Hepatic stellate cell (primary cell): Measurements from ENCODE around the gene SETDB1.

Experiments used
- DNase-seq: peaks from one replicate; pipeline ENCODE4 v3.0.0; 2011; ENCODE audit warnings: low spot score

The SETDB1 gene

DNA sequence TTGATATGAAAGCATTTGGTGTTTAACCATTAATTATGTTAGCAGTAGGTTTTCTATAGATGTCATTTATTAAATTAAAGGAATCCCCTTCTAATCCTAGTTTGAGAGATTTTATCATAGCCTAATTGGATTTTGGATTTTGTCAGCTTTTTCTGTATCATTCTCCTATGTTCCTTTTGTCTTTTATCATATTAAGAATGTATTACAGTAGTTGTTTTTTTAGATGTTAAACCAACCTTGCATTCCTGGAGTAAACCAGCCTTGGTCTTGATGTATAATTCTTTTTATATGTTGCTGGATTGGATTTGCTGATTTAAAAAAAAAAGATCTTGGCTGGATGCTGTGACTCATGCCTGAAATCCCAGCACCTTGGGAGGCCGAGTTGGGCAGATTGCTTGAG, 5.6 kb downstream of the SETDB1 start:
- no peak for DNase-seq

DNA sequence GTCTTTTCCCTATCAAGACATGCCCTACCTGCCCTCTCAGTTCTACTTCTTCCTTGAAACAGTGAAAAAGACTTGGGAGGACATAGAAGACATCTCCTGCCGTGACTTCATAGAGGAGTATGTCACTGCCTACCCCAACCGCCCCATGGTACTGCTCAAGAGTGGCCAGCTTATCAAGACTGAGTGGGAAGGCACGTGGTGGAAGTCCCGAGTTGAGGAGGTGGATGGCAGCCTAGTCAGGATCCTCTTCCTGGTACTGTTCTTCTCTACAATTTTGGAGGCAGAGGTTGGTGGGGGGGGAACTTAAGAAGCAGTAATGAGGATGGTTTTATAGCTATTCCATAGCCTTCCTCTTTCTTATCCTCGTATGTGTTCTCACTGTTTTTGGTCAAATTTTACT, 18.7 kb downstream of the SETDB1 start:
- DNase-seq: no peak

DNA sequence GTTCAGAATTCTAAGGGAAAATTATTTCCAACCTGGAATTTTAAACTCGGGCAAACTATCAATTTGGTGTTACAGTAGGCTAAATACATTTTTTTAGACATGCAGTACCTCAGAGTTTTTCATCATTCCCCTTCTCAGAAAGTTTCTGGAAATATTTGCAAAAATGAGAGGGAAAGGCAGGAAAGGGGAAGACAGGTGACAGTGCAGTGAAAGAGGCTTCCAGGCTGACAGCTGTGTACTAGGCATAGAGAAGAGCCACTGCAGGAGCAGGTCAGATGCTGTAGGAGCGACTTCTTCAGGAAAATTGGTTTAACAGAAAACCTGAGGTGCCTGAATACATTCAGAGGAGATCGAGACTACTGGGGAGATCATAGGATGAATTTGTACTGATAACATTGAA, 28.5 kb downstream of the SETDB1 start:
- no peak for DNase-seq

DNA sequence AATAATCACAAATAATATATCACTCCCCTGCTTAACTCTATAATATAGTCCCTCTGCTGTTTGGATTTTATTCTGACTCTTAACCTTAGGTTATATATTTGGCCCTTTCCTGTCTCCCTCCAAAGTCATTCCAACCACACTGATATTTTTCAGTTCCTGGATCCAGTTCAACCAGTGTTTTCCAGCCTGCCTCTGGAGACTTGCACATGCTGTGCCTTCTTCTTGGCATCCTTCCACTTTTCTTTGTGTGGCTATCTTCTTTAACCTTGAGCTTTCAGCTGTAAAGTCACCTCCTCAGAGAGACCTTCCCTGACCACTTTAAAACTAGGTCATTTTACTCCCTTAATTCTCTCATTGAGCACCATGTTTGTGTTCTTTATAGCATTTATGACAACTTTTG, 29.1 kb downstream of the SETDB1 start:
- DNase-seq: no peak

DNA sequence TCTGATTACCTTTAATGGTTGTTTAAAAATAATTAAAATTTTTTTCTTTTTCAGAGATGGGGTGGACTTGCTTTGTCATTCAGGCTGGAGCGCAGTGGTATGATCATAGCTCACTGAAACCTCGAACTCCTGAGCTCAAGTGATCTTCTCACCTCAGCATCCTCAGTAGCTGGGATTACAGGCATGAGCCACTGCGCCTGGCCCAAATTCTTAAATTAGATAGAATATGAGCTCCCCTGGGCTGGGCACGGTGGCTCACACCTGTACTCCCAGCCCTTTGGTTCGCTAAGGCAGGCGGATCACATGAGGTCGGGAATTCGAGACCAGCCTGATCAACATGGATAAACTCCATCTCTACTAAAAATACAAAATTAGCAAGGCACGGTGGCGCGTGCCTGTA, 31.5 kb downstream of the SETDB1 start:
- no peak for DNase-seq

DNA sequence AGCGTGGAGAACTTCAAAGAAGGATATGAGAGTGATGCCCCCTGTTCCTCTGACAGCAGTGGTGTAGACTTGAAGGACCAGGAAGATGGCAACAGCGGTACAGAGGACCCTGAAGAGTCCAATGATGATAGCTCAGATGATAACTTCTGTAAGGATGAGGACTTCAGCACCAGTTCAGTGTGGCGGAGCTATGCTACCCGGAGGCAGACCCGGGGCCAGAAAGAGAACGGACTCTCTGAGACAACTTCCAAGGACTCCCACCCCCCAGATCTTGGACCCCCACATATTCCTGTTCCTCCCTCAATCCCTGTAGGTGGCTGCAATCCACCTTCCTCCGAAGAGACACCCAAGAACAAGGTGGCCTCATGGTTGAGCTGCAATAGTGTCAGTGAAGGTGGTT, 34.5 kb downstream of the SETDB1 start:
- DNase-seq: no peak

DNA sequence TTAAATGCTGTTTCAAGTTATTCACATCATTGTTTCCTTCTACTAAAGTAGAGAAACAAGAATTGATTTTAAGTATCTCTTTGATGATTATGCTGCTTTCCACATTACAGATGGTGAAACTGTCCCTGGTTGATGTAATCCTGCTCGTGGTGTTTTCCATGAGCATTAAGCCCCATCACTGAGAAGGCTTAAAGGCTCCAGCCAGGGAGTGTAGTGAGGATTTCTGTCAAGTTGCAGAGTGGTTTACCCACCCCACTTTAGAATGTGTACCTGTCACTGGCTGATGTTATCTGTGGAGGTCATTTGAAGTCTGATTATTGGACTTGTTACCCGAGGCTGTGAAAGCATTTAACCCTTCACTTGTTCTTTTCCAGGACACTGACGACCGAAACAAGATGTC, 35.6 kb downstream of the SETDB1 start:
- no peak for DNase-seq

DNA sequence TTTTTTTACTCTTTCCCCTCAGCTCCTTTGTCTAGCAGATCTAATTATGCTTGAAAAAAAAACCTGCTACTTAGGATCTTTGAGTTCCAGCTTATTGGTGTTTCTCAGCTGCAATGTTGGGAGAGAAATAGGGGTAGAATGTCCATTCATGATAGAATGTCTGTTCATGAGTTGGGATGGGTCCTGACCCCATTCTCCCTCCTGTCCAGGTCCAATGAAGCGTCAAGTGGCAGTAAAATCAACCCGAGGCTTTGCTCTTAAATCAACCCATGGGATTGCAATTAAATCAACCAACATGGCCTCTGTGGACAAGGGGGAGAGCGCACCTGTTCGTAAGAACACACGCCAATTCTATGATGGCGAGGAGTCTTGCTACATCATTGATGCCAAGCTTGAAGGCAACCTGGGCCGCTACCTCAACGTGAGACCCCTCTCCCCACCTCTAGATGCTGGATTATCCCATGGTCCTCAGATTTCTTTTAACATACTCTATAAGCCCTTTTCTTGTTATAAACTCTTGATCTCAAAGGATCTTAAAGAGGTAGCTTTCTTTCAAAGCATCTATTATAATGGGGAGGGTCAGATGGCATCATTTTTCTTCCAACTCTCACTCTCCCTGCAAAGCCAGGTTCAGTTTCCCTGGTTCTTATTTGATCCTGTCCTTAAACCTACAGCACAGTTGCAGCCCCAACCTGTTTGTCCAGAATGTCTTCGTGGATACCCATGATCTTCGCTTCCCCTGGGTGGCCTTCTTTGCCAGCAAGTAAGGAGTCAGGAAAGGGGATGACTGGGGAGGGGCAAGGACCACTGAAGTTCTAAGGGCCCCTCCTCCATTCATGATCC, 37.4 kb downstream of the SETDB1 start:
- DNase-seq: no peak

DNA sequence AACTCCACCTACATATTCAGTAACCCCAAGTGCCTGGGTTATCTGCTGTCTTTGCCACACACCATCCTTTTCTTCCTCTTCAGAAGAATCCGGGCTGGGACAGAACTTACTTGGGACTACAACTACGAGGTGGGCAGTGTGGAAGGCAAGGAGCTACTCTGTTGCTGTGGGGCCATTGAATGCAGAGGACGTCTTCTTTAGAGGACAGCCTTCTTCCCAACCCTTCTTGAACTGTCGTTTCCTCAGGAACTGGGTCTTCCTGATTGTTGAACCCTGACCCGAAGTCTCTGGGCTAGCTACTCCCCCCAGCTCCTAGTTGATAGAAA, 38.0 kb downstream of the SETDB1 start:
- DNase-seq: no peak

DNA sequence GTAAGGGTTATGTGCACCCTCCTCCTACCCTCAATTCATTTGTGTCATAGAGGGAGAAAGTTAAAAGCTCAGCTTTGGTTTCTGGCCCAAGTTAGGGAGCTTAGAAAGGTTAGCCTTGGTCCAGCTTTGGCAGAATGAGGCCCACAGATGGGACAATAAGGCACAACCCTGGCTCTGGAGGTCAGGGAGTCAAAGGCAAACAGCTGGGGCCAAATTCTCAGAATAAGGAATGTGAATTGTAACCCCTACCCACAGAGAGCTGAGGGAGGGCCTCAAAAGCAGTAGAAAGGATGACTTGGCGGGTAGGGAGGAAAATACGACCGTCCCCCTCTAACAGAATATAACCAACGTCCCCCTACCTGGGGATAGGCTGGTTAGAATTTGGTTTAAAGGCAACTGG, 39.4 kb downstream of the SETDB1 start:
- no peak for DNase-seq

DNA sequence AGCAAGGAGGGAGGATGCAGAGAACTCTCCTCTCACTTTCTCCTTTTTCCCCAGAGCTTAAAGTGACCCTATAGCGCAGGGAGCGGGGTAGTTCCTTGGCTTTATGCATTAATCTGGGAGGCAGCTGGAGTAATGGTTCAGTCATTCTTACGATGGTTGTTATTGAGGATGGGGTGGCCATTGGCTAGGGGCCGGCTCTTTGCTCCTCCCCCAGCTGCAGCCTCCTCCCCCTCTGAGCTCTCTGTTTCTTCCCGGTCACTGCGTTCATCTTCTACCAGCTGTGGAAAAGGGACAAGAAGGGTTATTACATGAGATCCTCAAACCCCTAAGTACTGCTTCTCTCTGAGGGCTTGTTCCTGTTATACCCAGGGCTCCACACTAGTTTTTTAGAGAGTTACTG, 39.8 kb downstream of the SETDB1 start:
- no peak for DNase-seq

DNA sequence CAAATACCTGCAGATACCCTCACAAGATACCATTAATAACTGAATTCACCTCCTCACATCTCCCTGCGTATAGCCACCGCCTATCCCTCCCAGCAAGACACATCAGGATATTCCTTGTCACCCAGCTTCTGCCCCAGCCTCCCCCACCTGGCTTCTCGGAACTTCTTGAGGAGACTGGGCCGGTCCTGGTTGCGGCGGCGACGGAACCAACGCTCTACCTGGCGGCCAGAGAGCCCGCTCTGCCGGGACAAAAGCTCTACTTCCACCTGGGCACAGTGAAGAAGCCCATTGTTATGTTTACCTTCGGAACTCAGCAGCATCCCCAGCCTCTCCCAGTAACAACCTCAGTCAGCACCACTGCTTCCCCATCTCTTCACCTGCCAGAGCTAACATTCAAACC, 41.8 kb downstream of the SETDB1 start:
- no peak for DNase-seq

DNA sequence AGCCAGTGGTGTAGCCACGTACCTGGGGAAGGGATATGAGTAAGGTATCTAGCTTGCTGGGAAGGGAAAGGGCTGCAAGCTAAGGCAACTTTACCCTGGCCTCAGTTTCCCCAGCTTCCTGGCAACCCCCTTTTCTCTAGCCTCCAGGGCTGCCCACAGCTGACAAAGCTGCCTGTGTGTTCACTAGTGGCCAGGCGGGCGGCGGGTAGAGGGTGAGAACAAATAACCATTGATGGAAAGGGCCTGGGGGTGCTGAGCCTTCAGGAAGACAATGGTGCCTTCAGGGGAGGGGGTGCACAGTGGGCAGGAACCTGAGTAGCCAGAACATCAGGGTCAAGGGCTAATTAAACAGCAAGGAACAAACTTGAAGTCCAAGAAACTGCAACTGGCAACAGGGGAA, 42.3 kb downstream of the SETDB1 start:
- no peak for DNase-seq

DNA sequence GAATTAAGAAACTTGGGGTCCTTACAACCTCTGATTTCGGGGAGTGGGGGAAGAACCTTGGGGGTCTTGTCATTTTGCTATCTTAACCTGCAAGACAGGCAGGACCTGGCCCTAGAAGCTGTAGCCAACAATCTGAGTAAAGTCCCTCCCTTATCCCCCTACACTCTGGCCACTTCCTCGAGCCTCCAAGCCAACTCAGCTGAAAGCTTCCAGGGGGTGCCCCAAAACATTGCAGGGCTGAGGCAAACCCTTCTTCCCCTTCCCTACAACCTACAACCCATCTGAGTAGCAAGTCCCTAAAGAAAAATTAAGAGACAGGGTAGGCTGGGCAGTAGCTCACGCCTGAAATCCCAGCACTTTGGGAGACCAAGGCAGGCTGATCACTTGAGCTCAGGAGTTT, 43.5 kb downstream of the SETDB1 start:
- no peak for DNase-seq

DNA sequence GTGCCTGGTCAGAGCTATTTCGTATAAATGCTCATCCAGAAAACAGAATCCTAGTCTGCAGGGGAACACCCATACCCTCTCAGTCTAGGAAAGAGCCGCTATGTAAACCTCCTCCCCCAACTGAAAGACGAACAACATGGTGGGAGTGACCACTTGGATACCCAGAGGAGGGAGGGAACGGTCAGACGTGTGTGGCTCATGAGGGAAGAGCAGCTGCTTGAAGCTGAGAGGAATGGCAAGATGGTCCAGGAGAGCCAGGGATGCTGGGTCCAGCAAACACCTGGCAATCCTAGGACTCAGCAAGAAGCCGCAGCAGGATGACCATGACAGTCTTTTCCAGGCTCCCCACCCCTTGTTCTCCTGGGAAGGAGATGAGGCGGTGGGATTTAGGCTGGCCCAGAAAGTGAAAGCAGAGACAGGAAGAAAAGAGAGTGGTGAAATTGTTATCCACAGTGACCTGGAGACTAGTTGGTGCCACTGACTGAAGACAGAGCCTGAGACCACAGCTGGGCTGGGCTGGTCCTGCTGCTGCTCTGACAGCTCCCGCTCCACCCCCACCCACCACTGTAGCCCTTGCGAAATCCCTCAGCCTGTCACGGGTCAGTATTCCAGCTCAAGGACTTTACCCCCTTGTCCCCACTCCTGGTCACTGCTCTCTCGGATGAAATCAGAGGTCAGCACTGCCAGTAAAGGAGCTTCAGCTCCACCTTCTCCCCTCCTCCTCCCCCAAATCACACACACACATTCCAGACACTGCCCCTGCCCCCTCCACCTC, 44.8 kb downstream of the SETDB1 start:
- peak; percentile 73 for DNase-seq

DNA sequence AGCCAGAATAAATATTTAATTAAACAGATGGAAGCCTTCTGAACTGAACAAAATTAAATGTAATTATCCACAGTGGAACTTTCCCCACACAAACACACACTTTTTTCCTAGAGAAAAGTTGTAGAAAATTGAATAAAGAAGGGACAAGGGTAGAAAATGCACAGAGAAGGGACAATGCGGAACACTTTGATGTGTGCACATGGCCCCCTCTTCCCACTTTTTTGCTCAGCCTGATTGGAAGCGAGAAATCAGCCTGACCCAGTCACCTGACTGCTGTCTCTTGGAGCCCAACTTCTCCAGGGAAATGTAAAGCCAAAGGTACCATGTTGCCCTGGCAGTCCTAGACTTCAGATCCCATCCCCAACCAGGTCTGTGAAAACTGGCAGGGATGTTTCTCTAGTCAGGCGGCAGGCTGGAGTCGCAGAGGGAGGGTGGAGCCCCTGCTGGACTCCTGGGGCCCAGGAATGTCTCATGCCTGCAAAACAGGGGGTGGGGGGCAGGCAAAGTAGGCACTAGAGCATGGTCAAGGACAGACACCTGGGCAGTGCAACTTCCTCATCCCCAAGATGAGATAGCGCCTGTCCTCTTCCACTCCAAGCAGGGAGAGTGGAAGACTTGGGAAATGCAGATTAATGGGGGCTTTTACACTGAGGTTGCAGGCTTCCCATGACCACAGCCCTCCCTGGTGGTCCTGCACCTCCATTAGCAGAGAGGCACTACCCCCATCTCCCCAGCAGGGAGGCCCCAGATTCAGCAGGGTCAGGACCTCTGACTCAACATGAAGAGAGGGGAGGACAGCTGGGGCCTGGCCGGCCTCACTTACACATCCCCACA, 45.6 kb downstream of the SETDB1 start:
- no peak for DNase-seq

DNA sequence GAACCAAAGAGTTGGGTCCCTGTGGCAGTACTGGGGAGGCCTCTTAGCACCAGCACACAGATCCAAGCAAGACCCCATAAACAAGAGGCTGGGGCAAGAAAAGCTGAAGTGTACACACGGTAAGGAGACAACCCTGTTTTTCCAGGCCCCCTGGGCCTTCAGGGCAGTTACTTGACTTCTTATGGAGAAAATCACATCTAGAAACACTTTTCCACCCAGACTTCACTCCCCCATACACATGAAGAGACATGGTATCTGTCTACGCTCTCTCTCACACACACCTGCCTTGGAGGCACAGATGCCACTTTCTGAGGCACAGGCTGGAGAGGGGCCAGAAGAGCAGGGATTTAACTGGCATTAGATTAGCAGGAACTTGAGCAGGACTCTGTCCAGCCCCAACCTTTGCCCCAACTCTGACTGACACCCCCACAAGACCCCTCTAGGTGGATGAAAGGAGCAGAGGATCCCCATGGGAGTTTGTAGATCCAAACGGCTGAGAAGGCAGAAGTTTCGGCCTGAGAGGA, 46.3 kb downstream of the SETDB1 start:
- DNase-seq: no peak

DNA sequence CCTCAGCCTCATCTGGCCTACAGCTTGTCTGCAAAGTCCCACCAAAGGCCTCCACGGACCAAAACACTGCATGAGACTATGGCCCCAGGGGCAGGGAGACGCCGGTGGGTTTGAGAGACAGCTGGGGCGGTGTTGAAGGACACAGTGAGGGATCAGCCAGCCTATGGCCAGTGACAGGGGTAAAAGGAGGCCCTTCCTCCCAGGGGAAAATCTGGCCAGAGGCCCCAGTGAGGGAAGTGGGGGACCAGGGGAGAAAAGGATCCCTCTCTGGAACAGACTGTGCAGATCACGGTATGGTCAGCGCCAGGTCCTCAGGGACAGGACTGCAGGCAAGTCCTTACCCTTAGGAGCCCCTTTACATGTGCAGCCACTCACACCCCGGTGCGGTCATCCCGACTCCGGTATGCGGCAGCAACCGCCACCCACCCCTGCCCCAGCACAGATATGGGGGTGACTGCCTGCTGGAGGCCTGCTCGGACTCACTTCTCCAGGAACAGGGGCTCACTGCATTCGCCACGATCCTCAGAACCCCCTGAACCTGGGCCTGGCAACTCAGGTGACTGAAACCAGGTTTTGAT, 47.2 kb downstream of the SETDB1 start:
- peak; percentile 44 for DNase-seq

DNA sequence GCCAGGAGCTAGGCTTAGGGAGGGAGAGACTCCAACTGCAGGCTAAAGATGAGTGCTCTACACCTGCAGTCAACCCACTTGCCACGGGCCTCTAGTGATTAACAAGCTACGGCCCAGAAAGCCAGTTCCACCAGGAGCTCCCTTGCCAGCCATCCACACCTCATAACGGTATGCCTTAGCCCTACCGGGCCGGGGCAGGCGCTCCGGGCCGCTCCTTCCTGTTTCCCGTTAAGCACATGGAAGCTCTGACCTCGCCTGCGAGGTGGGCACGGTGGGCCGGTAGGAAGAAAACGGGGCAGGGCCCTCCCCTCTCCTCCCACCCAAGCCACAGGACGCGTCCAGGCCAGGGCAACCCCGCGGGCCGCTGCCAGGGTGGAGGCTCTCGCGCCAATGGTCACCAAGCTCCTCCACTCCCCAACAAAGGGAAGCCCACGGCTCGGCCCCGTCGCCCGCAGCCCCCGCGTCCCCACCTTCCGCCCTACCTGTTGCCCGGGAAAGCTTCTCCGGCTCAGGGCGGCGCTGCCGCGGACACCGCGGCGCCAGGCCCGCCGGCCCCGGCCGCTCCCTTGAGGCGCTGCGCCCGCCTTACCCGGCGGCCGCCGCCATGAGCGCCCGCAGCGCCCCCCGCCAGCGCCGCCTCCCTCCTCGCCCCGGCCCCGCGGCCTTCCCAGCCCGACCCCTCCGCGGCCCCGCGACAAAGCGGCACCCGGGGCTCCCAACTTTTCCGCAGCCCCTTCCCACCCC, 47.8 kb downstream of the SETDB1 start:
- peak; percentile 46 for DNase-seq

DNA sequence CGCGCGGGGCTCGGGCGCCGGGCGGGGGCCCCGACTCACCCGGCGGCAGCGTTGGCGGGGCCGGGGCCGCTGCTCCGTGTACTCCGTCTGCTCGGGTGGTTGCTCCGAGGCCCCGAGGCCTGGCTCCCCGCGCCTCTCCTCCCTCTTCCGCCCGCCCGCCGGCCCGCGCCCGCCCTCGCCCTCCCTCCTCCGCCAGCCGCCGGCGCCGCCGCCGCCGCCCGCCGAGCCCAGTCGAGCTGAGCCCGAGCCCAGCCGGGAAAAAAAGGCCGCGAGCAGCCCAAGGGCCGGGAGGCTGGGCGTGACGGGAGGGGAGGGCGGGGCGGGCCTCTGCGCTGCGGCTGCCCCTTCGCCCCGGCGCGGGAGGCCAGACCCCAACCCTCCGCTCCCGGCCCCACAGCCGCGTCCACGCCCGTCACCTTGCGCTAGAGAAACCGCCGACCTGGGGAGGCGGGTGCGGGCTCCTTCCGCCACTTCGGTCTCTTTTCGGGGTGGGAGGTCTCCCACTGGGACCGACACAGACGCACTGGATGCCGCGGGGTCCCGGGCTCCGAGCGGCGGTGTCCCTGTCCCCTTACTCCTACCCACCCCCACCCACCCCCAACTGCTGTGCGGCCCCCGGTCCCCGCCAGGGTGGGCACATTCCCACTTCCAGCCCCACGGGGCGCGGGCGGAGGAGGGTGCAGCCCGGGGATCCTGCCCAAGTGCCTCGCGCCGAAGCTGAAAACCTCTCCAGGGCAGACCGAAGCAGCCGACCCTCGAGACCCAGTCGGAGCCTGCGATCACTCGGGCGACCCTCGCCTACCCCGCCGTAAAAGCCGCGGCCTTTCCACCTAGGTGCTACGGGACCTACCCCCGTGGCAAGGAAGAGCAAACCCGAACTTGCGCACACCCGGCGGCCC, 48.7 kb downstream of the SETDB1 start, which contains the start of gene CERS2:
CERS2 (minus strand) TSS at position 256 of the 899 bp plus-strand sequence. CDS start 5,745 bp downstream, outside the sequence.
- DNase-seq: peak; percentile 89
